HepG2 (cell line): ENCODE data around the gene CDKN2A. TPM values are rescaled to one million over a fixed set of nuclear protein-coding genes. Genes with fewer than 3 reads are reported as not detected.

Source experiments
- ATF1 ChIP-seq: IDR thresholded peaks from 2 replicates; pipeline ENCODE4 v1.6.1; 2016; ENCODE audit warnings: mild to moderate bottlenecking, control low read depth
- CHD2 ChIP-seq: IDR thresholded peaks from 2 replicates; pipeline ENCODE4 v1.6.1; 2011; ENCODE audit warnings: low read depth, low read length, improper control_type of control experiment
- CREB3 ChIP-seq: sonication (generic); formaldehyde crosslinking; IDR thresholded peaks from 2 replicates; pipeline ENCODE4 v1.5.0; 2020; ENCODE audit warnings: missing genetic modification reagents
- DZIP1 ChIP-seq: sonication (generic); formaldehyde crosslinking; IDR thresholded peaks from 2 replicates; pipeline ENCODE4 v1.5.0; 2020; ENCODE audit warnings: mild to moderate bottlenecking, missing genetic modification reagents
- ETS1 ChIP-seq: sonication (generic); formaldehyde crosslinking; IDR thresholded peaks from 2 replicates; pipeline ENCODE4 v1.4.0; 2020; ENCODE audit warnings: missing genetic modification reagents
- FOXJ3 ChIP-seq: sonication (generic); formaldehyde crosslinking; IDR thresholded peaks from 2 replicates; pipeline ENCODE4 v1.4.0; 2020; ENCODE audit warnings: missing genetic modification reagents, mild to moderate bottlenecking, borderline replicate concordance
- IRF2 ChIP-seq: IDR thresholded peaks from 2 replicates; pipeline ENCODE4 v1.6.1; 2018; ENCODE audit warnings: missing genetic modification reagents, missing compliant biosample characterization
- KMT2B ChIP-seq: IDR thresholded peaks from 2 replicates; pipeline ENCODE4 v1.6.1; 2016; ENCODE audit warnings: missing genetic modification reagents, missing compliant biosample characterization
- ZNF12 ChIP-seq: sonication (generic); formaldehyde crosslinking; IDR thresholded peaks from 2 replicates; pipeline ENCODE4 v1.5.0; 2020; ENCODE audit warnings: missing genetic modification reagents
- ZNF142 ChIP-seq: sonication (generic); formaldehyde crosslinking; IDR thresholded peaks from 2 replicates; pipeline ENCODE4 v1.4.0; 2020; ENCODE audit warnings: missing genetic modification reagents
- ZNF512 ChIP-seq: sonication (generic); formaldehyde crosslinking; IDR thresholded peaks from 2 replicates; pipeline ENCODE4 v1.4.0; 2020; ENCODE audit warnings: mild to moderate bottlenecking, missing genetic modification reagents
- ZNF703 ChIP-seq: sonication (generic); formaldehyde crosslinking; IDR thresholded peaks from 2 replicates; pipeline ENCODE4 v1.5.1; 2020; ENCODE audit warnings: missing genetic modification reagents, mild to moderate bottlenecking, moderate library complexity, borderline replicate concordance
- polyA plus RNA-seq, 8 experiments: library from polyadenylated mRNA; depleted of rRNA in 3 of 8; stranded (reverse) in 7 of 8; unstranded in 1 of 8; fragments of >200 nt; fragmentation: Illumina TruSeq in 4 of 8; extraction: Trizol in 4 of 8; gene quantifications; 2 replicates each; pipeline versions ENCODE4 v1.2.1 to v1.2.3, GENCODE V29; 2011 to 2016; ENCODE audit warnings: low read depth in 4 of 8, missing spikeins in 1 of 8, mixed read lengths in 1 of 8; ENCODE audit not compliant: insufficient read depth in 1 of 8
- total RNA-seq, 5 experiments: library from RNA; depleted of rRNA; stranded (reverse); fragments of >200 nt; fragmentation: Illumina TruSeq; extraction: Trizol; gene quantifications; 2 replicates each; pipeline ENCODE4 v1.2.3, GENCODE V29; 2016; ENCODE audit warnings: low read depth in 1 of 5

The CDKN2A gene
- total and polyA plus RNA-seq, 2 of the 13 experiments (the other 11 are each of a cell fraction or from before 2014, with no cell fraction given) = 4.2 to 4.8 TPM

GRCh38 chr9:21965401-21965951 lies 28.7 kb downstream of the CDKN2A start (continued):
- no peak for TF ChIP-seq DZIP1
- no peak for TF ChIP-seq ZNF703 (CRISPR knock-in tag)
- TF ChIP-seq KMT2B = 0 out of 2 replicates have a peak, but pooled peaks have one; percentile 31
- TF ChIP-seq ZNF12 (CRISPR knock-in tag) = no peak
- 0 out of 2 replicates have a peak, but pooled peaks have one; percentile 16 for TF ChIP-seq IRF2 (CRISPR knock-in tag)
- 0 out of 2 replicates have a peak, but pooled peaks have one; percentile 31 for TF ChIP-seq CHD2
- no peak for TF ChIP-seq ZNF142 (CRISPR knock-in tag)
- TF ChIP-seq CREB3 (CRISPR knock-in tag) = no peak
- TF ChIP-seq ATF1 (CRISPR knock-in tag) = no peak
- no peak for TF ChIP-seq ETS1 (CRISPR knock-in tag)
- TF ChIP-seq ZNF512 (CRISPR knock-in tag) = 0 out of 2 replicates have a peak, but pooled peaks have one; percentile 60
- TF ChIP-seq FOXJ3 = no peak
